Dermis microvascular lymphatic vessel endothelial cell (primary cell): Measurements from ENCODE around the gene PGLYRP3. TPM values are rescaled to one million over a fixed set of nuclear protein-coding genes. Genes with fewer than 3 reads are reported as not detected.
"Not testable (repeated sequence)": the region's sequence is repeated elsewhere in the genome, so short reads cannot be mapped to it uniquely, and the experiment has no call there.

Experiments used
- DNase-seq, 2 donors: peaks; one replicate each; pipeline versions ENCODE4 v3.0.0 to v3.0.0-alpha.2; 2010; ENCODE audit warnings: low read depth in 2 of 2
- total RNA-seq: library from RNA; depleted of rRNA; stranded (reverse); fragments of >200 nt; gene quantifications from 2 replicates; pipeline ENCODE4 v1.2.1, GENCODE V29; 2014

Gene PGLYRP3
- total RNA-seq, 1 donor from 2014 or later = not detected

DNA sequence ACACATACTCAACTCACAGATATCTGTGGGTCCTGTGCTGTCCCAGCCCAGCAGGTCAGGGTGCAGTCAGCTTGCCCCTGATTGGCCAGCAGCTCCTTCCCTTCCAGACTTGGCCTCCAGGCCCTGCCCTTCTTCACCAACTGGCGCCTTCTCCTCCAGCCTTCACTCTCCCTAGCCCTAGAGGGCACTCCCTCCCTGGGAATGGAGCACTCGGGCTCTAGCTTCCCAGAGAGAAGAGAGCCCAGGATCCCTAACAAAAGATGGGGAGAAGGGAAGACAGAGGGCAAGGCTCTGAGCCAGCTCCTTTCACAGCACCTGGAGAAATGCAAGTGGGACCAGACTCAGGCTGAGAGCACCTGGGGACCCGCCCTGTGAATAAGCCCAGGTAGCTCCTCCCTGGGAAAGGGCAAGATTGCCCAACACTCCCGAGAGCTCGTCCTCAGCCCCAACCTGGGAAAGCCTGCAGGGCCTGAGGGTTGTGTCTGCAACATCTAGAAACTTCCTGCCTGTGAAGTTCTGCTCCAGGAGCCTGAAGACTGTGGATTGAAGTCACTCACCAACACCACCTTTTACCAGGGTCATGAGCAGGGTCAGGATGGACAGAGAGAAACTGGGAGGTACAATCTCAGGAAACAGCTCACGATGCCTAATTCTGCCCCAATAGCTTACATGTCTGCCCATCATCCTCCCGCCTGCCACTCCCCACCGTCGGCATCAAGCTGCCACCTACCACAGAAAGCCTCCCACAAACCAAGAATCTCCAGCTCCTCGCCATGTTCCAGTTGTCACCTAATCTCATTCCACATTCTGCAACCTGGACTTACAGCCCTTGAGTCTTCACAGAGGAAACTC lies 36.0 kb upstream of the PGLYRP3 start, which contains the start of gene PGLYRP4:
TSS of gene PGLYRP4 (minus strand) at position 331 of the 852 bp plus-strand sequence. CDS start 909 bp downstream, outside the sequence.
- no peak for DNase-seq

GRCh38 chr1:153347856-153348255 lies 35.1 kb upstream of the PGLYRP3 start:
- no peak for DNase-seq

- DNase-seq = not testable (repeated sequence)
Observed at GRCh38 chr1:153347049-153347448, 34.3 kb upstream of the PGLYRP3 start.

DNA sequence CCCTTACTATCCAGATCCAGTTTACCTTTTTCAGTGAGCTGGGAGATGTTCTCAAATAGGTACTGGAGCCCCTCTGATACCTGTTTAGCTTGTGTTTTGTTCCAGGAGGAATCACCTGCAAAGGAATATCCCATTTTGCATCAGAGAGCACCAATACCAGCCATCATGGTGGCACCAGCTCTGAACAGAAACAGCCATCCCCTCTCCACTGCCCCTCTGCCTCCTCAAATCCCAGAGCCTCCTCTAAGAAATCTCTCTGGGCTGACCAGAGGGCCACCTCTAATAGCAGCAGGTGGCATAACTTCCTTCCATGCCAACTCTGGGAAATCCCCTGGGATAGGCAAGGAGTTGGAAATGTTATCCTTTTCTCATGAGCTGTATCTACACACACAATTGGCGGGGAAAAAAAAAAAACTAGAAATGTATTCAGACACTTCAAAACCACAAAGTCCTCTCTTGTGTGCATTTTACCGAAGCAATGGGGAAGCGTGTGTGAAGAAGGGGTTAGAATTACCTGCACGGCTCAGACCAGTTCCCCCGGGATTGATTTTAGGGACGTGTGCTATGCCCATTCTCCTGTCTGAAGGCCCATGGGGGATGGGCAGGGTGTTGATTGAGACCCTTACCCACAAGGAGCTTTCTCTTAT lies 33.4 kb upstream of the PGLYRP3 start:
- no peak for DNase-seq

DNA sequence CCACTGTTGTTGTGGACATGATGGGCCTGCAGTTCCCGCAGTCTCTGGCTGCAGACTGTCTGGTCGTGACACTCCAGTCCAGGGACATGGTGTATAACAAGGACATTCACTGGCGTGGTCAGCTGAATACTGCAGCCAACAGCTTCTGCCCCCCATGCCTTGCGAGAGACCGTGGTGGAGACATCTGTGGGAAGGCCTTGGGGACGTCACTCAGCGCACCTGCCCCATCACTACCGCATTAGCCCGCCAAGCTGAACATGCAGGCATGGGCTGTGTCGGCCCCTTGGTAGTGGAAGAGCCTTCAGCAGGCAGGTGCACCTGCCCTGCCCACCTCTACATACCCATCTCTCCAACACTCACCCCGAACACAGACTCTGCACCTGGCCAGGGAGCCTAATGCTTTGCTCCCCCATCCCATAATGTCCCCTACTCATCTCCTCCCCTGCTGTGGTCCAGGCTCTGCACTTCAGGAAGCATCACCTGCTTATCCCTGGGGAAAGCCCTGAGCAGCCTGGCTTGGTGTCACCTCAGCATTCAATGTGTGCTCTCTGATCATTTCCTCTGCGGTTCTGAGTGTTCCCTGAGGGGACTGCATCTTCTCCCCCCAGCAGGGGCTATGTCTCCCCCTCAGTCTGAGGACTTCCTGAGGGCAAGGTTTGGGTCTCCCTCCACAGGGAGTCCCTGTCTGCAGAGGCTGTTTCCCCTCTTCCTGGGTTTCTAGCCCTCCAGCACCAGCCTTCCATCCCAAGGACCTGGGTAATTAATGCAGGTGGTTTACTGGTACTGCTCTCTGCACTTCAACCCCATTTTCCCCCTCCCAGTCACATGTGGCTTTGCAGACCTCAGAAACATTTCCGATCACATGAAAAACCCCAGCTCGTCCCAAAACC lies 32.7 kb upstream of the PGLYRP3 start:
- DNase-seq = no peak

GRCh38 chr1:153344718-153345025 lies 31.9 kb upstream of the PGLYRP3 start:
- DNase-seq = no peak

- no peak for DNase-seq
Observed at GRCh38 chr1:153343811-153344717, 31.3 kb upstream of the PGLYRP3 start.

GRCh38 chr1:153343040-153343681 lies 30.4 kb upstream of the PGLYRP3 start:
- no peak for DNase-seq

DNA sequence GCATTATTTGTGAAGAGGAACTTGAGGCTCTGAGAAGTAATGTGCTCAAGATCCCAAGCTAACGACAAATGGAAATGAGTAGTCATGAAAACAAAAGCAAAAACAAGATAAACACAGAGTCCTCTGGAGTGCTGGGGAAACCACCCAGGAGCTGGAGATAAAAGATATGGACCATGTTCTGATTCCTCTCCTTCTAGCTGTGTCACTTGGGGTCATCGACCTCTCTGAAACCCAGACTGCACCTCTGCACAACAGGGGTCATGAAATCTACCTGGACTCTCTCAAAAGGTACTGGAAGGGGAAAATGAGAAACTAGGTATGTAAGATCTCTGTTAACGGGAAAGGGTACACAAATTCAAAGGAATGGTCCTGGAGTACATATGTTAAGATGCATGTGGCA lies 29.4 kb upstream of the PGLYRP3 start:
- DNase-seq = no peak

DNA sequence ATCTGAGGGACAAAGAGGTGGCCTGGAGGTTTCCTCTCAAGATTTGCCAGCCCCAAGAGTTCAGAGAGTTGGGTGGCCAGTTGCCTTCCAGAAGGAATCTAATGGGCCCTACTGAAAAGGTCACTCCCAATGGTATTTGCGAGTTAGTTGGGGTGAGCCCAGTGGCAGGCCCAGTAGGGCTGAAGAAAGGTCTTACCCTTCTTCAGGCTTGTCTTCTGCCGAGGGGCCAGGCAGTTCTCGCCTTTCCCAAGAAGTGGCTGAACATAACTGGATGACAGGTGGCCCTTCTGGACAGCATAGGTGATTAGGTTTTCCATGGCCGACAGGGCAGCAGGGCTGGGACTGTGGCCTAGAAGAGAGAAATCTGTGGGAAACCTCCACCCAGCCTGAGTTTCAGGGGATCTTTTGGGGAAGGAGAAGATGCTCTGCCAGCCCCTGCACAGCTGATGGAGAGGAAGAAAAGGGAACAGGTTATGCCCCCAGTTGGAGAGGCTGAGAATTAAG lies 28.7 kb upstream of the PGLYRP3 start:
- DNase-seq = no peak

- DNase-seq = no peak
Observed at GRCh38 chr1:153340356-153340755, 27.6 kb upstream of the PGLYRP3 start.

DNA sequence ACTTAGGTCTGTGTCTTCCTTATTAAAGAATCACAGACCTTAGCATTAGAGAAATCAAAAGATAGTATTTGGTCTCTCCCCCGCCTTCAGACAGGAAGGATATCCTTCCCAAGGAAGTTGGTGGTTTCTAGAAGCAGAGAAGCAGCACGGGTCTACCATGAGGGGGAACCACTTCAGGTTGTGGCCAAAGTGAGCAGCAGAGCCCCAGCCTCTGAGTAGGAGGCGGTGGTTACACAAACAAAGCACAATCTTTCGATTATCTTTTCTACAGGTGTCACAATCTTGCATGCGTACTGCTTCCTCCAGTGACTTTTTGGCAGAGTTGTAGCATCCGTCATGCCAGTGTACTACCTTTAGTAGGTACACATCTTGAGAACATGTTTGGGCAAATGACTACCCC lies 27.1 kb upstream of the PGLYRP3 start:
- no peak for DNase-seq

DNA sequence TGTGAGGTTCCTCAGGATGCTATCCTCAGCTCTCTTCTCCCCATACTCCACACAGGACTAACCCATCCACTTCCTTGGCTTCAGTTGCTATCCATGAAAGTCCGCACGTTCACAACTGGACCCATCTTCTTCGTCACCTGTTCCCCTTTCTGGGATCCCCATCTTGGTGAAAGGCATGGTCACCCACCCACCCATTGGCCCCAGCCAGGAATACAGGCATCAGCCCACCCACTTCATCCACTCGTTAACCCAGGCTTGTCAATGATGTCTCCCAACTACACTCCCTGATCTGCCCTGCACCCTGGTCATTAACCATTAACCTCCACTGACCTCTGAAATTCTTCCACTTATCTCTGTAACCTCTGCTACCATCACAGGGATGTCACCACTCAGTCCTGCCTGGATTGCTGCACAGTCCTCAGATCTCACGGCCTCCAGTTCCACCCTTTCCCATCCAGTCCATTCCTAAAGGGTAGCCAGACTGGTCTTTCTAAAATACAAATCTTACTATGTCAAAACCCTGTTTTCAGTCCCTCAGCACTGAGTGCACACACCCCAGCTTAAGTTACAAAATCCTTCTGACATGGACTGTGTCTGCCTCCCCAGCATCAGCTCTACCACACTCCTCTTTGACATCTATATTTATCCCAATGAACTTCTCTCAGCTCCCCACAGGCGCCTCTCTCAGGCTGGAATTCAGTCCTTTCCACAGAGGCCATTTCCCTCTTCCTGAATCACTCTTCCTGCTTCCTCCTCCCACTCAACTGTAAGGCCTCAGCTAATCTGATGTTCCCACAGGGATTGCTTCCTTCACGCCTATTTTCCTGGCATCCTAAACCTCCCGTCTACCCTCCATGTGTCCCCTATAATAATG lies 25.5 kb upstream of the PGLYRP3 start:
- DNase-seq = no peak

- DNase-seq = no peak
Observed at GRCh38 chr1:153336650-153337049, 23.9 kb upstream of the PGLYRP3 start.

GRCh38 chr1:153333902-153334301 lies 21.1 kb upstream of the PGLYRP3 start:
- no peak for DNase-seq

DNA sequence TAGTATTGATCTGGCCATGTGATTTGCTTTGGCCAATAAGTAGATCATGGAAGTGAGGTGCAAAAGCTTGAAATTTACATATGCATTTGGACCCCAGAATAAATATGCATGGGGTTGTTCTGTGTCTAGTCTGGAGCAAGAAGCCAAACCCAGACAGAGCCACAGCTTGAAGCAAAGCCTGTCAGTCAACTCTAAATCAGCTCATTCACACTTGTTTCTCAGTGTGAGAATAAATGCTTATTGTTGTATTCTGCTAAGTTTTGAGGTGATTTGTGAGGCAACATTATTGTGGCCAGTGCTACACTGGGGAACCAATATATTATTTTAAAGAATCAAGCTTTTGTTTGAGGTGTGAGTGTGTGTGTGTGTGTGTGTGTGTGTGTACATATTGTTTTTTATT lies 12.2 kb upstream of the PGLYRP3 start:
- no peak for DNase-seq

DNA sequence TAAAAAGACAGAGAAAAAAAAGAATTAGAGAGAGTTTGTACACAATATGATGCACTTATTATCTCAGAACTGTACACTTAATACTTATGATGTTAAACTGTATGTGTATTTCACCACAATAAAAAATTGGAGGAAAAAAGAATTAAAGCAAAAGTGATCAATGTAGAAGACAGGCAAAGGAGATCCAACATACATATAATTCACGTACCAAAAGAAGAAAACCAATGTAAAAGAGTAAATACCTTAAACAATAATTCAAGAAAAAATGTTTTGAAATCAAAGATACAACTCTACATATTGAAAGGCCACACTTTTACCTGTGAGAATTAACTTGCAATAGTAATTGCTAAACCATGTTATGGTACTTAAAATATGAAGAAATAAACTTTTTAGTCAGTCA lies 9.8 kb upstream of the PGLYRP3 start:
- no peak for DNase-seq

- not testable (repeated sequence) for DNase-seq
Observed at GRCh38 chr1:153318145-153318544, 5.4 kb upstream of the PGLYRP3 start.

GRCh38 chr1:153316013-153316412 lies 3.3 kb upstream of the PGLYRP3 start:
- not testable (repeated sequence) for DNase-seq
